Activated CD8-positive, alpha-beta memory T cell treated with anti-CD3 and anti-CD28 coated beads for 36 hours (primary cell): Measurements from ENCODE around the gene PILRA. TPM values are rescaled to one million over a fixed set of nuclear protein-coding genes. Genes with fewer than 3 reads are reported as not detected.

ENCODE experiments used
- CTCF ChIA-PET: fragments of 350-600 bp; sonication (Branson Sonifier 250); formaldehyde crosslinking; loops from one replicate; lab custom pipeline; 2021; ENCODE audit warnings: antibody characterized with exemption; lab: Charles Lee
- POLR2A ChIA-PET: fragments of 350-600 bp; sonication (Branson Sonifier 250); formaldehyde crosslinking; loops from one replicate; lab custom pipeline; 2021; ENCODE audit warnings: antibody characterized with exemption; lab: Charles Lee
- total RNA-seq, 2 experiments: library from RNA; stranded (reverse); gene quantifications; one replicate each; pipeline ENCODE4 v1.2.3, GENCODE V29; 2021

PILRA gene
- total RNA-seq, 2 experiments from 2014 or later = 0.30 to 0.48 TPM

DNA sequence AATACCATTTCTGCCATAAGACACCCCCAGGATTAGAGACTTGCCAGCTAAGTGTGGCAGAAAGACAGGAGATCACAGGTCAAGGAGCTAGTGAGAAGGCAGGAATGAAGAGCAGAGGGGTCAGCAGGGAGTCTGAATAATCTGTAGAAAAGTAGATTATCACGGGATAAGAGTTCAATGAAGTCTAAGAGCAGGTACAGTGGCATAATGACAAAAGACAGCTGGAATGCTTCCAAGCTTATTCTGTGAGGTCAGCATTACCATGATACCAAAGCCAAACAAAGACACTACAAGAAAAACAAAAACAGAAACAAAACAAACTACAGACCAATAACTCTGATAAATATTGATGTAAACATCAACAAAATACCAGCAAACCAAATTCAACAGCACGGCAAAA, 20.8 kb downstream of the PILRA start:
- ChIA-PET CTCF (no interaction called here), POLR2A (no interaction called here)

- CTCF ChIA-PET = interaction anchor here (0.6 to 1.3 kb wide), 5 partner anchors 11 to 53 kb away, joined by 3 to 4 read pairs (median 3); no protein-coding TSS in a partner anchor
- POLR2A ChIA-PET = interaction anchor here (1.2 to 1.6 kb wide), 3 partner anchors 31 to 296 kb away, joined by 3 to 9 read pairs (median 4); no protein-coding TSS in a partner anchor
Measured at GRCh38 chr7:100396421-100396982, 23.2 kb downstream of the PILRA start.

DNA sequence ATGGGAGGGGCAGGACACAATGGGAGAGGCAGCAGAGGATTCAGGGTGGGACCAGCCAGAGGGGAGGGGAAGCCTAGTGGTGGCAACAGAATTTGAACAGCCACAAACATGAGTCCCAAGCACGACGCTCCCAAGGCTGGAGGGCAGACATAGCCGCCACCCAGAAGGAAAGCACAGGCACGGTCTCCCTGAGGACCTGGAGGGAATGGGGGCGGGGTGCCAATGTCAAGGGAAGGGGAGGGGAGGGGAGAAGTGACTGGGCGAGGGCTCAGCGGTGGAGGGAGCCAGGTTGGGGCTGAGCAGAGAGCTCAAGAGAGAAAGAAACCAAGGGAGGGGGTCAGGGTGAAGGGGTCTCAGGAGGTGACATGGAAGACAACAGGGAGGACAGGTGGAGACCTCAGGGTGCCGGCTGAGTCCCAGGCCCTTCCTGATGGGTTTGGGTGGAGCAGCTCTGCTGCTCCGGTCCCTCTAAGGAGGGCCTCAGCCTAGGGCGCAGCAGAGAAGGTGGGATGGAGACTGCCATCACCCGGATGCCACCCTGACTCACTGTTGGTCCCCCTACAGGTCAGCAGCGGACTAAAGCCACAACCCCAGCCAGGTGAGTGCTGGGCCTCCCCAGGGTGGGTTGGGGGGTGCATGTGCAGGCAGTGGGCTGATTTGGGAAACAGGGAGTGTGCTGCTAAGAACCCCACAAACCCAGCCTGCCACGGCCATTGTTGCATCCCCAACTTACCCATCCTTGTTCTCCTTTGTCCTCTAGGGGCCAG, 24.2 kb downstream of the PILRA start:
- ChIA-PET CTCF (interaction anchor here (0.6 to 1.7 kb wide), 3 partner anchors 10 to 263 kb away, joined by 3 to 11 read pairs (median 4); no protein-coding TSS in a partner anchor), POLR2A (interaction anchor here (0.6 to 1.6 kb wide), 3 partner anchors 32 to 297 kb away, joined by 3 to 9 read pairs (median 4); no protein-coding TSS in a partner anchor)

- POLR2A ChIA-PET = interaction anchor here (1.6 kb wide), 1 partner anchor 33 kb away, joined by 4 read pairs; no protein-coding TSS in a partner anchor
- CTCF ChIA-PET = interaction anchor here (1.7 kb wide), 1 partner anchor 9 kb away, joined by 11 read pairs; no protein-coding TSS in a partner anchor
Measured at GRCh38 chr7:100398239-100398638, 25.0 kb downstream of the PILRA start.

DNA sequence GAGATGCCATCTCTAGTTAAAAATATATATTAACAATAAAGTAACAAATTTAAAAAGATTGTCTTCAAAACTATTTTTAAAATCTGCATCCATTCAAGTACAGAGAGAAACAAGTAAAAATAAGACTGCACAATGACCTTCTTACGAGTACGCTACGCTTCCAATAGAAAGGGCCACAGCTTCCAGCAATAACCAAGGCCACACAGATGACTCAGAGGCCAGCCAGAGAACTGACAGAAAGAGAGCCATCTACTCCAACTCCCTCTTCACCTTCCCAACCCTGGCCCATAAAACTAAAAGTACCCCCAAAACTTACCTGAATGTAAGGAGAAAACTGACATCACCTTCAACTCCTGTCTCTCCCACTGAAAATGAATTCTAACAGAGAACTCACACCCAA, 26.8 kb downstream of the PILRA start:
- CTCF ChIA-PET = no interaction called here
- POLR2A ChIA-PET = no interaction called here

DNA sequence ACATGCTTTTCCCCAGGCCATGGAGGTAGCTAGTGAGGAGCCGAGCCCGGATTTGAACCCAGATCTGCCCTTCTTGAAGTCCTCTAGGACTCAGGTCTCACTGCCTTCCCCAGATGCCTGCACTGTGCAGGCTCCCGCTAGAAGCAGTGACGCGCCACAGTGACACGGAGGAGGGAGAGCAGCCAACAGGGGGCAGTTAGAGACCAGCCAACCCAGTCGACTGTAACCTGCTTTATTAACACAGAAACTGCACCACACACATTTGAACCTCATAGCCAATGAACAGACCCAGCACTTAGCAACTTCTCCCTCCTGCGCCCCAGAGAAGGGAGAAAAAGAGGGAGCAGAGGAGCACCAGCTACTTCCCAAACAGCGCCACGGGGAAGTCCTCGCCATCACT, 27.4 kb downstream of the PILRA start:
- ChIA-PET POLR2A (interaction anchor here (0.8 kb wide), 1 partner anchor 28 kb away, joined by 4 read pairs; the partner anchor contains the start of gene ZCWPW1), CTCF (no interaction called here)

DNA sequence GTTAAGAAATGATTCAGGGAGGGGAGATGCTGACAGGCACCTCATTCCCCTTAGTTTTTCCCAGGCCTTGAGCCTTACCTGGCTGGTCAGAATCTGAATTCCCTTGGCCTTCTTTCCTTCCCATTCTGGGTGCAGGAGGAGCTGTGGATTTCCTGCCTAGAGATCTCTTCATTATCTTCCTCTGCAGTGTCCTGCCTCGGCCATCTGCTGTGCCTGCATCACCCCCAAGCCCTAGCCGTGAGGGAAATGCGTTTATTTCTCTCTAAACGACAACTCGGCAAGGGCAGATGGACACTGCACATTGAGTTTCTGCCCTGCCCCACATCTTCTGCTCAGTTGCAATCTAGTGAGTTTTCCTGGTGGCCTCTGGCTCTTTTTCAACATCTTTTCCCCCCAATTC, 28.5 kb downstream of the PILRA start:
- ChIA-PET POLR2A (no interaction called here), CTCF (interaction anchor here (1.3 kb wide), 1 partner anchor 10 kb away, joined by 3 read pairs; no protein-coding TSS in a partner anchor)

- ChIA-PET POLR2A (no interaction called here), CTCF (interaction anchor here (0.6 to 1.3 kb wide), 2 partner anchors 10 to 47 kb away, joined by 3 read pairs; no protein-coding TSS in a partner anchor)
Measured at GRCh38 chr7:100402241-100402640, 29.0 kb downstream of the PILRA start.

DNA sequence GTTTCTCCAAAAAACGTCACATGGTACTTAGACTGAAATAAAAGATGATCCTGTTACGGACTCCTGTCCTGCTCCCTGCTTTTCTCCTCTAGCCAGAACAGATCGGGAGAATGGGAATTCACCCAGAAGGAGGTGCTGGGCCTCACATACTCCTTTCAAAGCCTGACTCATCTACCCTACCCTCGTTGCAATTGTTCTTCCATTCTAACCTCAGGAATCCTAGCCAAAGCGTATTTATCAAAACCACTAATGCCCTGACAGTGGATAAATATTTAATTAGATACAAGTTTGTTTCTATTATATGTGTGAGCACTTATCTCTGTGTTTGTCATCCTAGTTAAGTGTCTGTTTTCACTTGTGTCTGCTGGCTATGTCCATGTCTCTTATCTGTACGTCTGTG, 33.5 kb downstream of the PILRA start:
- ChIA-PET POLR2A (interaction anchor here (0.7 kb wide), 1 partner anchor 26 kb away, joined by 3 read pairs; no protein-coding TSS in a partner anchor), CTCF (interaction anchor here (1.0 to 2.5 kb wide), 16 partner anchors 9 to 276 kb away, joined by 3 to 11 read pairs (median 4); partner anchors contain the start of genes MEPCE and ZCWPW1)

DNA sequence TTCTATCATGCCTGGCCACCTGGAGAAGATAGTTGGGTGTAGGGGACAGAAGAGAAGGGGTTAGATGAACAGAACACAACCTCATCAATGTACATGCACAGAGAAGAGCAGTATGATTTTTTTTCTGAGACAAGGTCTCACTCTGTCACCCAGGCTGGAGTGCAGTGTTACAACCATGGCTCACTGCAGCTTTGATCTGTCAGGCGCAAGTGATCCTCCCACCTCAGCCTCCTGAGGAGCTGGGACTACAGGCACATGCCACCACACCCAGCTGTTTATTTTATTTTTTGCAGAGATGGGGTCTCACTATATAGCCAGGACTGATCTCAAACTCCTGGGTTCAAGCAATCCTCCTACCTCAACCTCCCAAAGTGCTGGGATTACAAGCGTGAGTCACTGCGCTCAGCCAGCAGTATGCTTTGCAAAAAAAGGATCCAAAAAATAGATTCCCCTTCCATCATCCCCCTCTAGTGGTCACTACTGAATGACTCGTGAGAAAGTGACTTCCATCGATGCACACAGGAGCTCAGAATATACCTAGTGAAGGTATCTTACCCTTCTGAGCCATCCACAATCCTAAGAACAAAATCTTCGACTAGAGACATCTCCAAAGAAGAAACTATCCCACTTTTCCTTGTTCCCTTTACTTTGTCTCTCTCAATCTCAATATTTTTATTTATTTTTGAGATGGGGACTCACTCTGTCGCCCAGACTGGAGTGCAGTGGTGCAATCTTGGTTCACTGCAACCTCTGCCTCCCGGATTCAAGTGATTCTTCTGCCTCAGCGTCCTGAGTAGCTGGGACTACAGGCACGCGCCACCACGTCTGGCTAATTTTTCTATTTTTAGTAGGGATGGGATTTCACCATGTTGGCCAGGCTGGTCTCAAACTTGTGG, 34.2 kb downstream of the PILRA start:
- POLR2A ChIA-PET = interaction anchor here (0.7 kb wide), 1 partner anchor 27 kb away, joined by 3 read pairs; no protein-coding TSS in a partner anchor
- CTCF ChIA-PET = interaction anchor here (0.5 to 2.5 kb wide), 25 partner anchors 9 to 277 kb away, joined by 3 to 11 read pairs (median 4); partner anchors contain the start of genes MEPCE and ZCWPW1

DNA sequence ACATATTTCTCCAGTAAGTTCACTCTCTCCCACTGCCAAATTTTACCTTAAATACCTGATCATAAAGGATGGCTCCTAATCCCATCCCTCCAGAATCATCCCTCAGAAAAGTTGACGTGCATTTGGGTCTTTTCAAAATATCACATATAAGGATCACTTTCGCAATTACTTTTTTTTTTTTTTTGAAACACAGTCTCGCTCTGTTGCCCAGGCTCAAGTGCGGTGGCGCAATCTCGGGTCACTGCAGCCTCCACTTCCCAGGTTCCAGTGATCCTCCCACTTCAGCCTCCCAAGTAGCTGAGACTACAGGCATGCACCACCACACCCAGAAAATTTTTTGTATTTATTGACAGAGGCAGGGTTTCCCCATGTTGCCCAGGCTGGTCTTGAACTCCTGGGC, 37.8 kb downstream of the PILRA start:
- ChIA-PET CTCF (interaction anchor here (1.2 kb wide), 1 partner anchor 45 kb away, joined by 4 read pairs; no protein-coding TSS in a partner anchor), POLR2A (interaction anchor here (0.7 kb wide), 1 partner anchor 200 kb away, joined by 4 read pairs; no protein-coding TSS in a partner anchor)

DNA sequence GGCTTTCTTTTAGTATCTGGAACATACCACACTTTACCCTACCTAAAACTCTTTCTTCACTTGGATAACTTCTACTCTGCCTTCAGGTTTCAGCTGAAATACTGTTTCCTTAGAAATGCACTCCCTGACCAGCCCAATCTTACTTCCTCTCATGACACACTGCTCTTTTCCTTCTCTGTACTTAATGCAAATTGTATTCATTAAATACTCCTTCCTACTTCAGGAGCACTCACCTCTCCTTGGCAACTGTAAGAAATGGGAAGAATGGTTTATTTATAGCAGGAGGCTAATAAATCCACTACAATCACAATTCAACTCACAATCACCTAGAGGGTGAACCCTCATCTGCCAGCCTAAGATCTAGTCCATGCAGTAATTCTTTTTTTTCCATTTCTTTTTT, 40.1 kb downstream of the PILRA start:
- ChIA-PET POLR2A (no interaction called here), CTCF (no interaction called here)

DNA sequence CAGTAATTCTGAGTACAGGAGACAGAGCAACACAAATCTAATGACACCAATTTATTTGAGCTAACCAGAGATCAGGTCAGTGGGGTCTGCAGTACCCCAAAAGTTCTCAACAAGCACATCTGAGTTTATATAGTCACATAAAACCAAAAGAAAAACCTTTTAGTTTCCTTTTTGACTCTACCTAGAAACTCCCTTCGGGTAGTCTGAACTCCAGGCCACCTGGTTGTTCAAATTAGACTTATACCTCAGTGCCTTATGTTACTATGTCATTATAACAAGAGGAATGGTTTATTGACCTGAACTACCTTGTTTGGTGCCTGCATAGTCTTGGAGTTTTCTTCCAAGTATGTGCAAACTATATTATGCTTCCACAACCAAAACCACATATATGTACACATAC, 40.6 kb downstream of the PILRA start:
- CTCF ChIA-PET = no interaction called here
- POLR2A ChIA-PET = no interaction called here

DNA sequence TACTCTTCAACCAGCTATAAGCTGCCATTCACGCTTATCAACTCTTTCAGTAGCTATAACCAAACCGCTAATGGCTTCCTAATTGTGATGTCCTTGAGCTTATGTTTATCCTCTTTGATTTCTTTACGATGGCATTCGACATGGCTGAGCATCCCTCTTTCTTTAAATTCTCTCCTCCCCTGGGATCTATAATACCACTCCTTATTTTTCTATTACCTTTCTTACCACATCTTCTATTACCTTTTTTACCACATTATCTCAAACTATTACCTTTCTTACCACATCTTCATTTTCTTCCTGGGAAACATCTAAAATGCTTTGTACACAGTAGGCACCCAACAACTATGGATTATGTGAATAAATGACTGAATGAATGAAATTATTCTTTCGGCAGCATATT, 42.2 kb downstream of the PILRA start:
- ChIA-PET POLR2A (interaction anchor here (0.7 kb wide), 1 partner anchor 451 kb away, joined by 8 read pairs; no protein-coding TSS in a partner anchor), CTCF (interaction anchor here (1.6 kb wide), 1 partner anchor 8 kb away, joined by 8 read pairs; no protein-coding TSS in a partner anchor)

DNA sequence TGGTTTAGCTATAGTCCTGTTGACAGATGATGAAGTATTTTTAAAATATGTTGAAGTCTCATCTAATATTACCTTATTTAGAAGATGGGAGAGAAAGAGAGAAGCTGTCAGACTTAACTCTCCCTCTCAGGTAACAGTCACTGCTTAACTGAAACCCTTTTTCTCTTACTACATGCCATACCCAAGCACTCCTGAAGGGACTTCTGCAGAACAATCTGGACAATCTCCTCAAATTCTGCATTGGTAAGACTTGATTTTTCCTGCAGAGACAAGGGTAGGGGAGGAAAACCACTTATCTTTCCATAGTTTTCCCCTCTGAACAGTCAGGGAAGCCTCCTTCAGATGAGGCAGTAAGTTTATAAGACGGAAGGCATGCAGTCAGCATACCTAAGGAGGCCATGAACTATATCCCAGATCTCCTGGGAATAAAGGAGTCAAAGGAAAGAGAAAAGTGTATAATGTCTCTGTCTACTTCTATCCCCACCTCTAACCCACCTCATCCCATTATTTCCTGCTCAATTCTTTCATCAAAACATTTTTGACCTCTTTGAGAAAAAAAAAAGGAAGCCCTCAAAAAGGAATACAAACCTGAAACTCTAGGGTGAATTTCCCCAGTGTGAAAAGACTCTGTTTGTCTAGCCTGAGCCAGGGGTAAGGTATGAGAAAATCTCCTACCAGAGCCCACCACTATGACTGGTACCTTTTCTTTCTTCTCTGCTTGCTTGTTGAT, 45.8 kb downstream of the PILRA start:
- ChIA-PET POLR2A (no interaction called here), CTCF (interaction anchor here (1.6 kb wide), 1 partner anchor 12 kb away, joined by 4 read pairs; no protein-coding TSS in a partner anchor)

DNA sequence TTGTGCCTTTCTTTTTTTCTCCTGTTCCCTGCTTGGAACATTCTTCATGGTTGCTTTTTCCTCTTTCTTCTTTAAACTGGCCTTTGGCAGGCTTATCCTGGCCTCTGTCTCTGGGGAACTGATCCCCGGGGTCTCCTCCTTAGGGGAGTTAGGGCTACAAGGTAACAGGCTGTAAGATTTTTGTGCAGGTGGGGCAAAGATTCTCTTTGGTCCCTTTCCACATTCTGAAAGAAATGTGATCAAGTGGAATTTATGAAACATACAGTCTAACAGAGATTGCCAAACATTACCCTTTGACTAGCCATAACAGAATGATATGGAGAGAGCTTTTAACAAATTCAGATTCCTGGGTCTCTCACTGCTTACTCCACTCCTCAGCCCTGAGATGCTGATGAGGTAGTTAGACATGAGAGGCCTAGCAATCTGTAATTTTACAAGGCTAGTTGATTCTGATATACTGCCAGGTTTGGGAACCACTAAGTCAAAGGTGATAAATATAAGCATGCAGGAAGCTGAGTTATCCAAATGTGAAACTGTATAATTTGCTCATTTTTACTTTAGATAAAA, 46.5 kb downstream of the PILRA start:
- POLR2A ChIA-PET = interaction anchor here (0.6 kb wide), 1 partner anchor 144 kb away, joined by 3 read pairs; no protein-coding TSS in a partner anchor
- CTCF ChIA-PET = no interaction called here

GRCh38 chr7:100423315-100423714, 50.0 kb downstream of the PILRA start:
- POLR2A ChIA-PET = no interaction called here
- CTCF ChIA-PET = interaction anchor here (1.6 kb wide), 1 partner anchor 15 kb away, joined by 7 read pairs; no protein-coding TSS in a partner anchor
